ENCODE measurements around the gene C2orf74.
"Not testable (repeated sequence)": the region's sequence is repeated elsewhere in the genome, so short reads cannot be mapped to it uniquely, and the experiment has no call there.

The C2orf74 gene

DNA sequence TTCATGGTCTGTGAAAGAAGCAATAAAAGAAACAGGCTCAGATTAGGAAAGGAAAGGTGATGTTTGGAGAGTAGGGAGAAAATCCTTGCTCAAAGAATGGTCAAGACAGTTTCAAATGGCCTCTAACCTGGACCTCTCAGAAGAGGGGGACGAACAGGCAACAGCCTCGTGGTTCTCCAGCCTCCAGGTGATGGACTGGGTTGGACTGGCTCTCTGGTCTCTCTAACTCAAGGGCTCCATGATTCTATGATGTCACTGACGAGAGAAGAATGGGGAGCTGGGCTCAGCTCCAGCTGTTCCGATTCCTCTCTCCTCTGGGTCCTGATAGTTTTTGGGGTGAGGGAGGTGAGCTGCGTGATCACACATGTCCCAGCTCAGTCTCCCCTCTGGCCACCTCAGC lies at the start of gene C2orf74:
C2orf74 (plus strand) TSS at position 301 of the 400 bp plus-strand sequence. CDS start 327 bp downstream, outside the sequence.
- DNase-seq: no peak

DNA sequence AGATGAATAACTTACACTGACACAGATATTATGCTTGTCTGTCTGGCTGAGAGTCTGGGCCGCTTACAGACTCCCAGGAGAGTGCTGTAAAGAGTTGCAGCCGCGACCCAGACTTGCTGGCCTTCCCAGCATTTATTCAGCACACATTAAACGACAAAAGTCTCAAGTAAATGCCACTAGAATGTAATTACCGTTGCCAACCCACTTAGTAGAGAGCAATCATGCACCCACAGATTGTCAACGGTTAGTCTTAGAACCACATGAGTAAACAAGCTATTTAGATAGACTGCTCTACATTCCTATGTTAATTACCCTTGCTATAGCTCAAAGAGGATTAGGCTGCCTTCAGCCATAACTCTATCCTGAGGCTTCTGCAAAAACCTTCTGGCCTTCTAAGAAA lies 47.8 kb upstream of the C2orf74 start:
- DNase-seq: no peak

DNA sequence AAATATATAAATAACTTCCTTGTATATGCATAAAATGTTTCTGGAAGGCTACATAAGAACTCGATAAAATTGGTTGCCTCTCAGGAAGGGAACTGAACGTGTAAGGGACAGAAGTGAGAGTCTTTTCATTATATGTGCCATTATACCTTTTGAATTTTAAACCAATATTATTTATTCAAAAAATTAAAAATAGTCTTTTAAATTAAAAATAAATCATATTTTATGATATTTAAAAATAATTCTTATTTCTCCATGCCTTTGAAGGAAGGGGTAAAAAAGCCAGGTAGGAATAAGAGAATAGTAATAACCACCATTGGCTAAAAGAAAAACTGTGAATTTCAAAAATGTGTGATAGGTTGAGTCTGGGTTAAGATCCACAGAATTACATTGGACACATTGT lies 45.7 kb upstream of the C2orf74 start:
- DNase-seq: no peak

DNA sequence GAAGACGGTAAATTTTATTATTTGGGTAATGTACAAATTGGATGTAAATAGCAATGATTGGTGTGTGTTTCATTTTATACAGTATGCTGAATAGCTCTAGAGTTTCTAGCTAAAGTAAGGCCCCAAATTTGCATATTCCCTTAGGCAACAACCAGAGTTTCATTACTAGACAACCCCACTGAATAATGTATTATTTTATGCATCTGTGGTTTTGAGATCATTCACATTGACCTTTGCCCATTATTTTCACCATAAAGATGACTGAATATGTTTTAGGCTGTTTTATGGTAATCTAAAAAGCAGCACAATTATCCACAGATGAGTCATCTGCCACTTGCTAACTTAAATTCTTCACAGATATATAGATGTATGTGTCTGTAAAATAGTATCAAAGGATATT lies 44.5 kb upstream of the C2orf74 start:
- DNase-seq: no peak

DNA sequence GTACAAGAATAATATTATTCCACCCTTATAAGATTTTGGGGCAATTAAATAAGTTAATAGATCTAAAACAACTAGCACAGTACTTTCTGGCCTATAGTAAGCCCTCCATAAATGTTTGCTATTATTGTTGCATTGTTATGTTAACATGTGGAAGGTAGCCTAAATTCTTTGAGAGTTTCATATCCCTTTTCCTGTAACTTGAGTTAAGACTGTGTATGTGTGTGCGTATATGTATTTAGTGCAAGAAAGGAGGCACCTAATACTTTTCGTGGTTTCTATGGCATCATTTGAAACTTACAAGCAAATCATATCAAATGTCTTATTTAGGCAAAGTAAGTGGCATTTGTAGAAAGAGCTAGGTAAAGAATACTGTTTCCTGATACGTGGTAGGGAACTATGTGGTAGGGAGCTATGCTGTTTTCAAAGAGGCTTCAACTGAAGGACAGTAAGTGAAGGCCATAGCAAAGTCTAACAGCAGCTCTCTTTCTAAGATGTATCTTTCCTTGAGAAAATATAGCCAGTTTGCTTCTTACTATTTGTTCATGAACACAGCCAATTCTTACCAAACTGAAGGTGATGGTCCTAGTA lies 36.8 kb upstream of the C2orf74 start:
- DNase-seq: no peak

DNA sequence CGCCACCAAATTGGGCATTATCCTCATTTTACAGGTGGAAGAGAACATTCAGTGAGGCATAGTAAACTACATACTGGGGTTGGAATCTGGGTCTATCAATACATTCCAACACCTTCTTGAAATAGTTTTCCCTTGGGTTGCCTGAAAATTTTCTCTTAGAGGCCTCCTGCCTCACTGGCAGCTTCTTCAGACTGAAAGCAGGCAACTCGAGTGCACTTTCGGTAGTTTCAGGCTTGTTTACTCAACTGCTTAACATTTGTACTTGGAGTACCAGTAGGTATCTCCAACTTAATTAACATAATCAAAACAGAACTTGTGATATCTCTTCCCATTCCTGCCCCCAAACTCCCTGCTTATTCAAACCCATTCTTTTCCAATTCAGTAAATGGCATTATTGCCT lies 36.2 kb upstream of the C2orf74 start:
- DNase-seq: no peak

DNA sequence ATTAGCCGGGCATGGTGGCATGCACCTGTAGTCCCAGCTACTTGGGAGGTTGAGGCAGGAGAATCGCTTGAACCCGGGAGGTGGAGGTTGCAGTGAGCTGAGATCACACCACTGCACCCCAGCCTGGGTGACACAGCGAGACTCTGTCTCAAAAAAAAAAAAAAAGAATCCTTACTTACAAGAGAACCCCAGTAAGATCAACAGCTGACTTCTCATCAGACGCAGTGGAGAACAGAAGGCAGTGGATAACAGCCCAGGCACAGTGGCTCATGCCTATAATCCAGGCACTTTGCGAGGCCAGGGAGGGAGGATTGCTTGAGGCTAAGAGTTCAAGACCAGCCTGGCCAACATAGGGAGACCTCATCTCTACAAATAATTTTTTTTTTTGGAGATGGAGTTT lies 33.9 kb upstream of the C2orf74 start:
- not testable (repeated sequence) for DNase-seq

DNA sequence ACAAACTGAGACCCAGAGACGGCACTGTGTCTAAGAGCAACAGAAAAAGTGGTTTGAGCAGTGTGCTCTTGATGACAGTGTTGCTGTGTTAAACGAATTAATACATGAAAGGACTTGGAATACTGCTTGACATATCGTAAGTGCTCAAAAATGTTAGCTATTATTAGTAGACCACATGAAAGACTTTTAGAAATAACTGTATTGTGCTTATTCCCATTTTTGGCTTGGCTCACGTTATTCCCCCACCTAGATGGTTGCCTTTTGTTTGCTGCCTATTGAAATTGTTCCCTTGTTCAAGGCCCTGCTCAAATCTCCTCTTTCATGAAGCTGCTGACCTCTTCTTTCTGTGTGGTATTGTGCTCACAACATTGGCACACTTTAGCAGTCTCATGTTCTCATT lies 27.8 kb upstream of the C2orf74 start:
- DNase-seq: peak; percentile 13

DNA sequence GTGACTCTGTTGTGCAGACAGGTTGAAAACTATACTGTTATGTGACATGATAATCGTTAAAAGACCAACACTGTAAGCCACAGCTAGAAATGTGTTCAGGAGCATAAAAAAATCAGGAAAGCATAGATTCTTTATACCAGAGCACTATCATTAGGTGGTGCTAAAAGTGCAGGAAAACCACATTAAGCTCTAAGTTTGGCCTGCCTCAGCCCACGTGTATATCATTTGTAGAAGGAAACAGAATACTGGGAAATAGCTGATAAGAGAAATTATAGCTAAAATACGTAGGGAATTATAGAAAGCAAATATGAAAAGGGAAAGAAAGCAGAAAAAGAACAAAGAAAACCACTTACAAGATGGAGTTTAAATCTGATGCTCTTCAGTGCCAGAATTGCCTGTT lies 26.5 kb upstream of the C2orf74 start:
- DNase-seq: peak; percentile 71

DNA sequence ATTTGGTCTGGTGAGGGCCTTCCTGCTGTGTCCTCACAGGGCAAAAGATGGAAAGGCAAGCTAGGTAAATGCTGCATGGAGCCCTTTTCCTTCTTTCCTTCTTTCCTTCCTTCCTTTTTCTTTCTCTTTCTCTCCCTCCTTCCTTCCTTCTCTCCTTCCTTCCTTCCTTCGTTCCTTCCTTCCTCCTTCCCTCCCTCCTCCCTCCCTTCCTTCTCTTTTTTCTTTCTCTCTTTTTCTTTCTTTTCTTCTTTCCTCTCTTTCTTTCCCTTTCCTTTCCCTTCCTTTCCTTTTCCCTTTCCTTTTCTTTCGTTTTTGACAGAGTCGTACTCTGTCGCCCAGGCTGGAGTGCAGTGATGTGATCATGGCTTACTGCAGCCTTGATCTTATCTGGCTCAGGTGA lies 23.1 kb upstream of the C2orf74 start:
- no peak for DNase-seq

DNA sequence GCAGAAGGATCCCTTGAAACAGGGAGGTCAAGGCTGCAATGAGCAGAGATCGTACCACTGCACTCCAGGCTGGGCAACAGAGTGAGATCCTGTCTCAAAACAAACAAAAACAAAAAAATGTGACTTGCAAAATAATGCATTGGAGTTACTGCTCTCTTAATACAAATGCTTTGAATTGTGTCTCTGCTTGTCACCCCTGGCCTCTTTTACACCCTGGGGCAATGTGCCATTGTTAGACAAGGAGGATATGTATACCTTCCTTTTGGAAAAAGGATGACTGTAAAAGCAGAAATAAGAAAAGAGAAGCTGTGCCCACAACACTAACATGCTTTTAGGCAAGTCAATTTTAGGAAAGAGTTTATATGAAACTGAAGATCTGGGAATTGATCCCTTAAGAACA lies 20.8 kb upstream of the C2orf74 start:
- DNase-seq: no peak

DNA sequence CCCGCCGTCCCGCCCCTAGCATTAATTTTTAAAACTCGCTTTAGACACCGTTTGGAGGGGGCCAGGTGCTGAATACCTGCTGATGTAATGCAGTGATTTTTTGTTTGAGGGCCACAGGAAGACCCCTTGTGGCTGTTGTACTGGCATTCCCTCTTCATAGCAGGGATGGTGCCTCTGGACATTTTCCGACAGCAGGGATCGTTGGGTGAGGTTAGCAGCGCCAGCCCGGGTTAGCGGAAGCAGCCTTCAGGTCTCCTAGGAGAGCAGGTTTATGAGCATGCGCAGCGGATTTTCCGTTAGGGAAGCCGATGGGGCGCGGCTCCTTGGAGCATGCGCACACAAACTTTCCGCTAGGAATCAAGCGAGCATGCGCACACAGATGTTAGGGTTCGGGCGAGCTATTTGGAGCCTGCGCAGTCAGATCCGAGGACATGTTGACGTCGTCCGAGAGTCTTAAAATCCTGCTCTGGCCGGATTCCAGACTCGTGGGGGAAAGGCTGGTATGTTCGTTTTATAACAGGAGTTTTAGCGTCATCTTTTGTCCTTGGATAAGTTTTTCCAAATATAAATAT lies 17.2 kb upstream of the C2orf74 start:
- peak; percentile 98 for DNase-seq

DNA sequence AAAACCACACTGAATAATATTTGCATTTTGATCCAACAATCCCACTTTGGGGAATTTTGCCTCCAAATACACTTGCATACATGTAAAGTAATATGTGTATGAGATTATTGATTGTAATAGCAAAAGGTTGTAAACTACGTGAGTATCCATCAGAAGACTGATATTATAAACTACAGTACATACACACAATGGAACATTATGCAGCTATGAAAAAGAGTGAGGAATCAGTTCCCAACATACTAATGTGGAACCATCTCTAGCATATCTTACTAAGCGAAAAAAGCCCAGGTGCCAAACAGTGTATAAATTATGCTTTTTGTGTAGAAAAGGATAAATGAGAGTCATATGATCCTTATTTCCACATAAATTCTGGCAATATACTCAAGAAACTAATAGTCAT lies 16.0 kb upstream of the C2orf74 start:
- DNase-seq: no peak

DNA sequence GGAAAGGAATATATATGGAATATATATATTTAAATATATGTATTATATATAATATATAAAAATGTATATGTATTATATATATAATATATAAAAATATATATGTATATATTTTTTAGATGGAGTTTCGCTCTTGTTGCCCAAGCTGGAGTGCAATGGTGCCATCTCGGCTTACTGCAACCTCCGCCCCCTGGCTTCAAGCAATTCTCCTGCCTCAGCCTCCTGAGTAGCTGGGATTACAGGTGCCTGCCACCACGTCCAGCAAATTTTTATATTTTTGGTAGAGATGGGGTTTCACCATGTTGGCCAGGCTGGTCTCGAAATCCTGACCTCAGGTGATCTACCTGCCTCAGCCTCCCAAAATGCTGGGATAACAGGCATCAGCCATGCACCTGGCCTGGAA lies 13.9 kb upstream of the C2orf74 start:
- not testable (repeated sequence) for DNase-seq

DNA sequence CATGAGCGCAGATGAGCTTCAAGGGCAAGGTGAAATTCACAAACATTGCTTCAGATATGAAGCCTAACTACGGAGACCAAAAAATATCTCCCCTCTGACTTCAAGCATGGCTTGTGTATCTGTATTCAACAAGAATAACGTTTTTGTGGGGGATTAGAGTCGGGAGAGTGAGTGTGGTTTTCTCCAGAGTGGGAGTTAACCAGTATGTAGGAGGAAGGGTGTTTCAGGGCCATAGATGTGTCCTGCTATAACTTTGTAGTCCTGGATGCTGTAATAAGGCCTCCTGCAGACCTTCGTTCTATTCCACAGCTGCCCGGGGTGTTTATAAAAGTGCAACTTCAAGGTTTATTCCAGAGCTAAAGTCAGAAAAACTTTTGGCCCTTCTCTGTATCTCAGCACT lies 12.9 kb upstream of the C2orf74 start:
- no peak for DNase-seq

DNA sequence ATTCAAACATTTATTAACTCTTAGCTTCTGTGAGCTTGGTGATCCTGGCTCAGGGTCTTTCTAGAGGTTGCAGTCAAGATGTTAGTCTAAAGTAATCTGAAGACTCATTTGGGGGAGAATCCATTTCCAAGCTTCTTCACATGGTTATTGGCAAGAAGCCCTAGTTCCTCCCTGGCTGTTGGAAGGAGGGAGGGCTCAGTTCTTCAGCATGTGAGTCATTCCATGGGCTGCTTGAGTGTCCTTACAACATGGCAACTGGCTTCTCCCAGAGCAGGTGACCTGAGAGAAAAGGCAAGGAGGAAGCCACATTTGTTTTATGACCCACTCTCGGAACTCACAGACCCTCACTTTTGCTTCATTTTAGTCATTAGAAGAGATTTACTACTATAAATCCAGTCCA lies 10.6 kb upstream of the C2orf74 start:
- DNase-seq: no peak

DNA sequence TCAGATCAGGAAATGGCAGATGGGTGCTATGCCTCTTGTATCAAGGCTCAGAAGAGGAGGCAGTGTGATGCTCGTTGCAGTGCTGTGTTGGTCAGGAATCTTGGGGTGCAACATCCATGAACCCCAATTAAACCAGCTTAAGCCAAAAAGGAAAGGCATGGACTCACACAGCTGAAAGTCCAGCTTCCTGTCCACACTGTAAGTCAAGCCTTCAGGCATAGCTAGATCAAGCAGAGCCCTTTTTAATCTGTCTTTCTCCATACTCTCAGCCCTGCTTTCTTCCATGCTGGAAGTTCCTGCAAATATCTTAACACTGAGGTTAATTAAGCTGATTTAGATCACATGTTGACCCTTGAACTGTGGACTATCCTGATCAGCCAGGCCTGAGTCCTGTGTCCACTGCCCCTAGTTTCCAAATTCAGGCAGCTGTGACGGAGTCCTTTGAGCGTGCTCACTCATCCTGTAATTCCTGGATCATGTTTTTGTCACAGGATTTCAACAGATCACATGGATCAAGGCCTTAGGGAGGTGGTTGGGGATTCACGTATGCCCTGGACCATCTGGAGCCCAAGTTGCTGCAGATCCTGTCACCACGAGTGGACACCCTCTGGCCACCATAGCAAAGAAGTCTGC lies 4.5 kb upstream of the C2orf74 start:
- DNase-seq: no peak

DNA sequence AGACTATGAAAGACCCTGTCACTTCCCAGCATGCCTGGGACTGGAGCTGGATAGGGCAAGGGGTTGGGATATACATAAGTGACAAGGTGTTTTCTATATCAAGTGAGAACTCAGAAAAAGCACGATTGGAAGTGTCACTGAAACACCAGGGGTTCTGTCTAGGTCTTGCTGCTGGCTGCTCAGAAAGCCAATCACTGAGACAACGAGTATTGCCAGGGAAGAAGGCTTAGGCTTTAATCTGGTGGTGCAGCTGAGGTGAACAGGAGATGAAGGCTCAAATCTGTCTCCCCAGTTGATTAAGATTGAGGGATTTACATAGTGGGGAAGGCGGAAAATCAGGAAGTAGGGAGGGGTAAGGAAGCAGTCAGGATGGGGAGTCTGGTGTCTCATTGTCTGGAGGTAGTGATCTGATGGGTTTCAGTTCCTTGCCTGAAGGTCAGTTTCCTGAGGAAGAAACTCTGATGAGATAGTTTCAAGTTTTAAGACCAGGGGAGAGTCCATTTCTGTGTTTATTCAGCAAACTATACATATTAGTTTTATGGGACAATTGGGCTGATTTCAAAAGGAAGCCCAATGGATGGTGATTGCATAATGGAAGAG lies 3.5 kb upstream of the C2orf74 start:
- DNase-seq: no peak

DNA sequence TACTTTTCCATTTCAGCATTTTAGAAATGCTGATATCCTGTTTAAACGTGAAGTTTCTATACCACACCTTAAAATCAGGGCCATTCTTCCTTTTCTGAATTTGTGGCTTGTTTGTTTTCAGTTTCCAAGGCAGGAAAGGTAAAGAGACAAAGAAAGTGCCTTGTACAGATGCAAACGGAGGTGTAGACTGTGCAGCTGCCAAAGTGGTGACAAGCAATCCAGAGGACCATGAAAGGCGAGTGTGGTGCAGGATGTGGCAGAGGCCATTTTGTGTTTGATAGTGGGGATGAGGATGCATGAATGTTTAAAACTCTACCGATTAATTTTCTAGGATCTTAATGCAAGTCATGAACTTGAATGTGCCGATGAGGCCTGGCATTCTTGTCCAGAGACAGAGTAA lies 733 bp downstream of the C2orf74 start:
- no peak for DNase-seq

DNA sequence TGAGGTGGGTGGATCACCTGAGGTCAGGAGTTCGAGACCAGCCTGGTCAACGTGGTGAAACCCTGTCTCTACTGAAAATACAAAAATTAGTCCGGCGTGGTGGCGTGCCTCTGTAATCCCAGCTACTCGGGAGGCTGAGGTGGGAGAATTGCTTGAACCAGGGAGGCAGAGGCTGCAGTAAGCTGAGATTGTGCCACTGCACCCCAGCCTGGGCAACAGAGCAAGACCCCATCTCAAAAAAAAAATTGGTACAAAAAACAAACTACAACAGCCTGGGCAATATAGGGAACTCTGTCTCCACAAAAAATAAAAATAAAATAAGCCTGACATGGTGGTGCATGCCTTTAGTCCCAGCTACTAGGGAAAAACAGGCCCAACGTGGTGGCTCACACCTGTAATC lies 3.1 kb downstream of the C2orf74 start:
- DNase-seq: not testable (repeated sequence)

DNA sequence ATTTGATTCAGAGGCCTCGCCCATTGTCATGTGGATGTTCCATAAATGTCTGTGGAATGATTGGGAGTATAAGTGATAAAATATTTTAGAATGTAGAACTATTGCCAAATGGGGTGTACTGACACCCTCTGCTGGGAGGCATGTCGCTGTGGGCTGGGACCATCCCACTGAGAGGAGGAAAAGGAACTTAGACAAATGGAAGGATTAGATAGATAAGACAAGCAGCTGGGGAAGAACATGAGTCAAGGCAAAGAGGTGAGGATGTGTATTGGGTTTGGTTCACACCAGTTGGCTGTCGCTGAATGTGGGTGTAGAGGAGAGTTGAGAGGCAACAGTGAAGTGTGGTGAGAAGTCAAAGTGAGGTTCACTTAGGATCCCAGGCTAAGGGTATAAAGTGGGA lies 4.0 kb downstream of the C2orf74 start:
- DNase-seq: no peak

DNA sequence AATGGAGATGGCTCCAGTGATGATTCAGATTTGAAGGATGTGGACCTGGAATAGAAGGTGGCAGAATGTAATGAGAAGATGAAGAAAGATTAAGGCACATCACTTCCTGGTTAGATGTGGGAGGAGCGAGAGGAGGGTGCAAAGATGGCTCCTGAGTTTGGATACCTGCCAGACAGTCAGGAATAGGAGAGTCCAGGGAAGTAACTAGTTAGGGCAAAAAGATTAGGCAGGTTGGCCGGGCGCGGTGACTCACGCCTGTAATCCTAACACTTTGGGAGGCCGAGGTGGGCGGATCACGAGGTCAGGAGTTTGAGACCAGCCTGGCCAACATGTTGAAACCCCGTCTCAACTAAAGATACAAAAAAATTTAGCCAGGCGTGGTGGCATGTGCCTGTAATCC lies 5.6 kb downstream of the C2orf74 start:
- DNase-seq: peak; percentile 15

DNA sequence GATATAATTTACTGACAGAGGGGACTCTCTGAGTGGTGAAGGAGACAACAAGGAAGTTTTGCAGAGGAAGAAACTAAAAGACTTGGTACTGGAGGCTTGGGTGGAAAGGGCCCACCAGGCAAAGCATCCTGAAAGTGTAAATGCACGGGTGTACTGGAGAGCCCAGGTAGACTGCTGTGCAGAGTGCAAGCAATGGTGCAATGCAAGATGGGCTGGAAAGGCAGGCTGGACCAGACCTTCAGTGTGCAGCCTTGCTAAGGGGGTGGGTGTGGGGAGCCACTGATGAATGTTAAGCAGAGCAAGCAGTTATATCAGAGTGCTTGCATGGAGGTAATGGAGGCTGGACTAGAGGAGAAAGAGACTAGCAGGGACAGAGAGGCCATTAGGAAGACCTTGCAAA lies 10.7 kb downstream of the C2orf74 start:
- DNase-seq: no peak

DNA sequence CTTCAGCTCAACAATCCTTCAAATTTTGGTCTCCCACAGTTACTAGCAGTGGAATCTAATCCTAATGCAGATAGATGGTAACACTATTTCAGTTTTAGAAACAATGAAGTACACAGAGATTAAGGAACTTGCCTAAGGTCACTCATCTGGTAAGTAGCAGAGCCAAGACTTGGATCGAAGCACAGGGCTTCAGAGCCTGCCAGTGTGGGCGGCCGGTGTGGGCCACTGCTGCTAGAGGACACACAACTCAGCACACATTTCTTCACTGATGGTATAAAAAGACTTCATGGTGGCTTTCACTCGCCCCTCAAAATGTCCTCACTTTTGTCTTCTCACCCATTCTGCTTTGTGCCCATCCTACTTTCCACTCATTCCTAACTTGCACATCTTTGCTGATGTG lies 11.1 kb downstream of the C2orf74 start:
- no peak for DNase-seq

DNA sequence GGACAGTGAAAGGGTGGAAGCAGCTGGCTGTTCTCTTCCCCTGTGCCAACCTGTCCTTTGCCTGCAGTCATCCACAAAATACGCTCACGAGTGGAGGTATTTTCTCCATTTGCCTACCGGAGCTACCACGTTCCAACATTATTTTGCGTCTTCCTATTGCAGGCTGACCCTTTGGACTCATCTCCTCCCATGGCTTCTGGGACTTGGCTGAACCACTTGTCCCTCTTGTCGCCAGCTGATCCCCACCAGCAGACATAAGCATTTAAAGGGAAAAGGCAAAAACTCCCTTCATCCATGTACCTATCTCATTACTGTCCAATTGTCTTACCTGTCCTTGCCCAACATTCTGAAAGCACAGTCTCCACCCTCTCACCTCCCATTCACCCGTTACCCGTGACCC lies 13.0 kb downstream of the C2orf74 start:
- no peak for DNase-seq

All from DMS53 (cell line).